Keratinocyte (primary cell): Measurements from ENCODE around the gene PCDH9. TPM values are rescaled to one million over a fixed set of nuclear protein-coding genes. Genes with fewer than 3 reads are reported as not detected.

Experiments used
- DNase-seq: peaks from one replicate; pipeline ENCODE4 v3.0.0-alpha.2; 2011; ENCODE audit warnings: low read depth, missing footprints, low spot score
- FAIRE-seq: peaks from 2 replicates; lab custom pipeline; 2011; peaks lifted over from hg19 to GRCh38; lab: Jason Lieb, UNC
- H2AFZ ChIP-seq: 2 replicates; pipeline ENCODE4 v1.6.0; 2012; ENCODE audit warnings: low read length, control low read depth, inconsistent platforms; ENCODE audit not compliant: control insufficient read depth
- H3K27ac ChIP-seq: 2 replicates; pipeline ENCODE4 v1.5.1; 2011; ENCODE audit warnings: low read length; ENCODE audit not compliant: control insufficient read depth, insufficient read depth
- H3K27me3 ChIP-seq: 3 replicates; pipeline ENCODE4 v1.6.0; 2011; ENCODE audit warnings: low read length; ENCODE audit not compliant: control insufficient read depth, insufficient read depth; ENCODE audit errors: extremely low read depth
- H3K36me3 ChIP-seq, 2 experiments: 2 replicates in 1 of 2; 3 replicates in 1 of 2; pipeline ENCODE4 v1.5.1; 2011; ENCODE audit warnings: low read length in 2 of 2, mild to moderate bottlenecking in 1 of 2; ENCODE audit not compliant: control insufficient read depth in 2 of 2, insufficient read depth in 2 of 2; ENCODE audit errors: extremely low read depth in 1 of 2
- H3K4me1 ChIP-seq: 3 replicates; pipeline ENCODE4 v1.5.1; 2011; ENCODE audit warnings: low read length; ENCODE audit not compliant: control insufficient read depth, insufficient read depth; ENCODE audit errors: extremely low read depth
- H3K4me2 ChIP-seq: 3 replicates; pipeline ENCODE4 v1.6.0; 2011; ENCODE audit warnings: low read depth, low read length; ENCODE audit not compliant: control insufficient read depth, insufficient read depth; ENCODE audit errors: extremely low read depth
- H3K4me3 ChIP-seq, 3 experiments: fragments of 200-600 bp in 1 of 3; sonication (generic) in 1 of 3; 2 replicates in 2 of 3; 3 replicates in 1 of 3; pipeline ENCODE4 v1.5.1; 2011 to 2016; ENCODE audit warnings: low read length in 3 of 3, mild to moderate bottlenecking in 3 of 3, control low read depth in 2 of 3, inconsistent platforms in 1 of 3, low read depth in 1 of 3, mixed read lengths in 1 of 3, mixed run types in 1 of 3, moderate library complexity in 1 of 3; ENCODE audit not compliant: control insufficient read depth in 2 of 3, insufficient read depth in 2 of 3; ENCODE audit errors: extremely low read depth in 1 of 3
- H3K79me2 ChIP-seq: 2 replicates; pipeline ENCODE4 v1.6.0; 2012; ENCODE audit warnings: low read length; ENCODE audit not compliant: control insufficient read depth, insufficient read depth
- H3K9ac ChIP-seq: 3 replicates; pipeline ENCODE4 v1.6.0; 2011; ENCODE audit warnings: low read length; ENCODE audit not compliant: control insufficient read depth, insufficient read depth; ENCODE audit errors: extremely low read depth
- H3K9me1 ChIP-seq: 3 replicates; pipeline ENCODE4 v1.6.0; 2011; ENCODE audit warnings: low read length; ENCODE audit not compliant: control insufficient read depth, insufficient read depth; ENCODE audit errors: extremely low read depth
- H3K9me3 ChIP-seq: 2 replicates; pipeline ENCODE4 v1.5.1; 2012; ENCODE audit warnings: low read depth, low read length; ENCODE audit not compliant: control insufficient read depth
- H4K20me1 ChIP-seq: 3 replicates; pipeline ENCODE4 v1.6.0; 2011; ENCODE audit warnings: low read length; ENCODE audit not compliant: control insufficient read depth, insufficient read depth; ENCODE audit errors: extremely low read depth
- CTCF ChIP-seq, 3 experiments: IDR thresholded peaks in 1 of 3; conservative IDR thresholded peaks in 1 of 3; optimal IDR thresholded peaks in 1 of 3; 2 replicates in 2 of 3; 3 replicates in 1 of 3; pipeline versions ENCODE3 to v1.5.1; 2011; ENCODE audit warnings: low read length in 3 of 3, mild to moderate bottlenecking in 3 of 3, moderate library complexity in 2 of 3, control low read depth in 1 of 3, inconsistent platforms in 1 of 3; ENCODE audit not compliant: insufficient read depth in 2 of 3; ENCODE audit errors: extremely low read depth in 1 of 3
- EZH2 ChIP-seq: IDR thresholded peaks from one replicate; pipeline ENCODE4 v1.6.1; 2012; ENCODE audit warnings: inconsistent platforms, mild to moderate bottlenecking, low read length, moderate library complexity
- dilution Hi-C: fragments of 300-500 bp; cut with MboI; formaldehyde crosslinking; loops from one replicate; pipeline ENCODE4 v1.7.0; 2020; ENCODE audit warnings: low sequenced_read_pairs; ENCODE audit not compliant: extremely low pct_ligation_motif_present
- polyA plus RNA-seq, 5 experiments: library from polyadenylated mRNA; depleted of rRNA in 3 of 5; stranded (reverse) in 3 of 5; stranded (forward) in 1 of 5; unstranded in 1 of 5; fragments of >200 nt; gene quantifications; 1 replicate in 1 of 5; 2 replicates in 3 of 5; 3 replicates in 1 of 5; pipeline versions ENCODE4 v1.2.1 to v1.2.3, GENCODE V29; 2011 to 2012; ENCODE audit warnings: missing spikeins in 2 of 5, low read depth in 1 of 5, low replicate concordance in 1 of 5

PCDH9 gene
- polyA plus RNA-seq, 1 donor (not counting 4 experiments of a cell fraction or from before 2014, with no cell fraction given): 0.21 TPM

- no peak for DNase-seq
- FAIRE-seq: no peak
- H3K27ac ChIP-seq: no peak overlapping the region
Measured at GRCh38 chr13:67075239-67075638, 154.9 kb downstream of the PCDH9 start.

GRCh38 chr13:67071918-67072598 lies 158.1 kb downstream of the PCDH9 start:
- Histone ChIP-seq H3K9ac (no peak overlapping the region), H3K27ac (no peak overlapping the region), H3K9me3 (no peaks in the 10 kb centered on the region), H3K4me3 (no peak overlapping the region), H4K20me1 (no peaks in the 10 kb centered on the region), H3K9me1 (no peaks in the 10 kb centered on the region), H3K79me2 (no peaks in the 10 kb centered on the region), H3K36me3 (no peaks in the 10 kb centered on the region), H3K4me1 (no peaks in the 10 kb centered on the region), H2AFZ (no peak overlapping the region), H3K27me3 (no peaks in the 10 kb centered on the region), H3K4me2 (no peak overlapping the region)
- TF ChIP-seq CTCF (optimal IDR thresholded peaks at IDR 0.05 in 1 of 3, IDR thresholded peaks at IDR 0.05 in 1 of 3, conservative IDR thresholded peaks at IDR 0.05 in 1 of 3; ENCODE audit: extremely low read depth in 1 of 3, insufficient read depth in 2 of 3, low read length in 3 of 3) (no peak), EZH2 (no peak)
- FAIRE-seq: no peak
- DNase-seq: no peak
- dilution Hi-C loops: no loop called here

More at GRCh38 chr13:67075239-67075638, 154.9 kb downstream of the PCDH9 start:
- Histone ChIP-seq H3K36me3 (no peaks in the 10 kb centered on the region), H2AFZ (no peak overlapping the region), H3K9me1 (no peaks in the 10 kb centered on the region), H3K4me2 (no peak overlapping the region), H3K9me3 (no peaks in the 10 kb centered on the region), H4K20me1 (no peaks in the 10 kb centered on the region), H3K27me3 (no peaks in the 10 kb centered on the region), H3K79me2 (no peaks in the 10 kb centered on the region), H3K4me1 (no peaks in the 10 kb centered on the region), H3K9ac (no peak overlapping the region), H3K4me3 (no peak overlapping the region)
- dilution Hi-C loops: no loop called here
- TF ChIP-seq EZH2 (no peak), CTCF (optimal IDR thresholded peaks at IDR 0.05 in 1 of 3, IDR thresholded peaks at IDR 0.05 in 1 of 3, conservative IDR thresholded peaks at IDR 0.05 in 1 of 3; ENCODE audit: extremely low read depth in 1 of 3, insufficient read depth in 2 of 3, low read length in 3 of 3) (no peak)
